Midbrain (tissue), 1 donor: ENCODE measurements around the gene CLEC4M.

Source experiments
- DNase-seq: peaks from one replicate; lab custom pipeline; 2025; lab: John Stamatoyannopoulos, UW

CLEC4M gene, protein sequence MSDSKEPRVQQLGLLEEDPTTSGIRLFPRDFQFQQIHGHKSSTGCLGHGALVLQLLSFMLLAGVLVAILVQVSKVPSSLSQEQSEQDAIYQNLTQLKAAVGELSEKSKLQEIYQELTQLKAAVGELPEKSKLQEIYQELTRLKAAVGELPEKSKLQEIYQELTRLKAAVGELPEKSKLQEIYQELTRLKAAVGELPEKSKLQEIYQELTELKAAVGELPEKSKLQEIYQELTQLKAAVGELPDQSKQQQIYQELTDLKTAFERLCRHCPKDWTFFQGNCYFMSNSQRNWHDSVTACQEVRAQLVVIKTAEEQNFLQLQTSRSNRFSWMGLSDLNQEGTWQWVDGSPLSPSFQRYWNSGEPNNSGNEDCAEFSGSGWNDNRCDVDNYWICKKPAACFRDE

DNA sequence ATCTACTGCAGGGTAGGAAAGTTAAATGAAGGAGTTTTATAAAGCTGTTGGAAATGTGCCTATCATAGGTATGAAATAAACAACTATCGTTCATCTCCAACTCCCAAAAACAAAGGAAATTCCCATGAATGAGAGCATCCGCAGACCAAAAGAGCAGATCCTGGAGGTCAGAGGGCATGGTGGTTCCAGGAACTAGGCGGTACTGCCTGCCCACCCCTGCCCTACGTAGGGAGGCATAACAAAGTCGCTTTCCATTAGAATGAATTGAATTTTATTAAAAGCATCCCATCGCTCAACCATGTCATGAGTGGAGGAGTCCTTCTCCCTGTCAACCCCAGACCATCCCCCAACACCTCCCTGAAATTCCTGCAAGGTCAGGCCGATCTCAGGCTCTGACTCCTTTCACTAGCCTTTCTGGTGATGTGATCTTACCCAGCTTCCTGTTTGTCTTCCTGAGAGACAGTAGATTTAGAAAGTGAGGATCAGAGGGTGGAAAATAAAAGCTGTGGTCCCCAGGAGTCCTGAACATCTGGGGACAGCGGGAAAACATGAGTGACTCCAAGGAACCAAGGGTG, at the start of gene CLEC4M:
Gene CLEC4M (plus strand): TSS at position 525 of the 575 bp plus-strand sequence. CDS start 24 bp downstream, at position 549.
- DNase-seq = no peak

DNA sequence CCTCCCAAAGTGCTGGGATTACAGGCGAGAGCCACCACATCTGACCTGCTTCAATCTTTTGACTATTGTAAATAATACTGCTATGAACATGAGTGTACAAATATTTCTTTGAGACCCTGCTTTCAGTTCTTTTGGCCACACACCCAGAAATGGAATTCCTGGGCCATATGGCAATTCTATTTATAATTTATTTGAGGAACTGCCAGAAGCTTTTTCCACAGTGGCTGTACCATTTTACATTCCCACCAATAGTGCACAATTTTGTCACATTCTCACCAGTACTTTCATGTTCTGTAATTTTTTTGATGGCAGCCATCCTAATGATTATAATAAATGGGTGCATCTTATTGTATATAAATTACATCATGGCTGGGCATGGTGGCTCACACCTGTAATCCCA, 47.4 kb upstream of the CLEC4M start:
- no peak for DNase-seq

DNA sequence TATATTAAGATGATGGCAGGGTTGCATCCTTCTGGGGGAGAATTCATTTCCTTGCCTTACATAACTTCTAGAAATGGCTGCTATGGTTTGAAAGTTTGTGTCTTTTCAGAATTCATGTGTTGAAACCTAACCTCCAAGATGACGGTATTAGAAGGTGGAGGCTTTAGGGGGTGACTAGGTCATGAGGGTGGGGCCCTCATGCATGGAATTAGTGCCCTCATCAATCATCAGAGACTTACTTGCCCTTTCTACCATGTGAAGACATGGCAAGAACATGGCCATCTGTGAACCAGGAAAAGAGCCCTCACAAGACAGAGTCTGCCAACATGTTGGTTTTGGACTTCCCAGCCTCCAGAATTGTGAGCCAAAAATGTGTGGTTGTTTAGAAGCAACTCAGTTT, 46.3 kb upstream of the CLEC4M start:
- DNase-seq = no peak

DNA sequence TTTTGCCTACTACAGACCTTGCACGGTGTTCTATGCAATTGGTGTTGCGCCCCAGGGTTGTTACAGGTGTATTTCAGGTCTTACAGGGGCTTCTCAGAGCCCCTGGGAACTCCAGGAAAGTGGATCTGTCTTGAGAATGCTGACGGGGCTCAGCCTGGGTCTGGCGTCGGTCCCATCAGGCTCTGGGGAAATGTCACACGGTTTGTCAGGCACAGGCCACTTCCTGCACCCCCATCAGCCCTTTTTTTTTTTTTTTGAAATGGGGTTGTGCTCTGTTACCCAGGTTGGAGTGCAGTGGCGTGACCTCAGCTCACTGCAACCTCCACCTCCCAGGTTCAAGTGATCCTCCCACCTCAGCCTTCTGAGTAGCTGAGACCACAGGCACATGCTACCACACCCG, 44.4 kb upstream of the CLEC4M start:
- no peak for DNase-seq

DNA sequence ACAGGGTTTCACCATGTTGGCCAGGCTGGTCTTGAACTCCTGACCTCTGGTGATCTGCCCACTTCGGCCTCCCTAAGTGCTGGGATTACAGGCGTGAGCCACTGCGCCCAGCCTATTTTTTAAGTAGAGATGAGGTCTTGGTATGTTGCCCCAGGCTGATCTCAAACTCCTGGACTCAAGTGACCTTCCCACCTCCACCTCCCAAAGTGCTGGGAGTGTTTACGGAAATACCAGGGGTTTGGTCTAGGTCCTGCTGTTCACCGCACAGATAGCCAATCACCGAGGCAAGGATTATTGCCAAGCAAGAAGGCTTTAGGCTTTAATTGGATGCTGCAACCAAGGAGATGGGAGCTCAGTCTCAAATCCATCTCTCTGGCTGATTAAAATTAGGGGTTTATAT, 42.7 kb upstream of the CLEC4M start:
- no peak for DNase-seq

DNA sequence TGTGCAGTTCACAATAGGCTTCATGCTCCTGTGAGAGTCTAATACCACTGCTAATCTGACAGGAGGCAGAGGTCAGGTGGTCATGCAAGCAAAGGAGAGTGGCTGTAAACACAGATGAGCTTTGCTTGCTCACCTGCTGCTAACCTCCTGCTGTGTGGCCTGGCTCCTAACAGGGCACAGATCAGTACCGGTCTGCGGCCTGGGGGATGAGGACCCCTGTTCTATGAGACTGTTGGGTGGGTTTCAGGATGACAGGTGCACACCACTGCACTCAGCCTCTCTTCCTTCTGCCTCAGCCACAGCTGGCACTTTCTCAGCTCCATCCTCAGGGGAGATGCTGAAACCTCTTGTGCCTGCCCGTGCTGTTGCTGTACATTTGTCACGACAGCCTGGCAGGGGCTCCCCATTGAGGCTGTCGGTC, 40.8 kb upstream of the CLEC4M start:
- no peak for DNase-seq

DNA sequence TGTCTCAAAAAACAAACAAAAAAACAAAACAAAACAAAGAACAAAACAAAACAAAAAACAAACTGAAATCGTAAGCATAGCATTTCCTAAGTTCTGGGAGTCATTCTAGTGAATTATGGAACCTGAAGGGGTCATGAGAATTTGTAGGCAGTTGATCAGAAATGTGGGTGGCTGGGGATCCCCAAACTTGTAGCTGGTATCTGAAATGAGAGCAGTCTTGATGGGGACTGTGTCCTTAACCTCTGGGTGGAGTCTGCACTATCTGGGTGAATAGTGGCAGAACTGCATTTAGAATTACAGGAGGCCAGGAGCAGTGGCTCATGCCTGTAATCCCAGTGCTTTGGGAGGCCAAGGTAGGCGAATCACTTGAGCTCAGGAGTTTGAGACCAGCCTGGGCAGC, 37.3 kb upstream of the CLEC4M start:
- DNase-seq = no peak

DNA sequence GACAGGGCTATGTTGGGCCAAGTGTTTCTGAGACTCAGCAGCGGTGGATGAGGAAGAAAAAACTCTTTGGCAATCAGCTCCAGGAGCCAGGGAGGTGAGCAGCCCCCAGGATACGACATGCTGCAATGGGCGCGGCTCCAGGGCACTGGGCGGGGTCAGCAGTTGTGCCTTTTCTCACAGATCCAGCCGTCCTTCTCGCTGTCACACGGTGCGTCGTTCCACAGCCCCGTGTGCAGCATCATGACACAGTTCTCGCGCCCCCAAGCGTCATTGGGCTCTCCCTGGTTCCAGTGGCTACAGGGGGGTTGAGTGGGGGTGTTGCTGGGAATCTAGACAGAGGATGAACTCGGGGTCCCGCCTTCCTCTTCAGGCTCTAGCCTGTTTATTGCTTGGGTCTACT, 33.8 kb upstream of the CLEC4M start:
- no peak for DNase-seq

DNA sequence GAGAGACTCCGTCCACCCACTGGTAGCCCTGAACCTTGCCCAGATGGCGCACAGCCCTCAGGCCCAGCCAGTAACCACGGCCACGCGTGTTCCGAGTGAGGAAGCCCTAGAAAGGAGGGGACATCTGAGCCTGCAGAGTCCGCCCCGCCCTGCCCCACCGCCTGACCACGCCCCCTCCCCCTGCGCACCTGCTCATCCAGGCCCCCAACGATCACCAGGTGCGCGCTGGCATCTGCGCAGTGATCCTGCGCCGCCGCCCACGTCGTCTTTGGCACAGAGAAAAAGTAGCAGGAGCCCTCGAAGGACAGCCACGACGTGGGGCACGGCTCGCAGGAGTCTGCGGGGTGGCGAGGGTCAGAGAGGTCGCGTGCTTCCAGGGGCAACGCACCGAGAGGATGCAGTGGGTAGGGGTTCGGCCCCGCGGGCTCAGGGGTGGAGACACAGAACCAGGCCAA, 33.2 kb upstream of the CLEC4M start:
- DNase-seq = no peak

DNA sequence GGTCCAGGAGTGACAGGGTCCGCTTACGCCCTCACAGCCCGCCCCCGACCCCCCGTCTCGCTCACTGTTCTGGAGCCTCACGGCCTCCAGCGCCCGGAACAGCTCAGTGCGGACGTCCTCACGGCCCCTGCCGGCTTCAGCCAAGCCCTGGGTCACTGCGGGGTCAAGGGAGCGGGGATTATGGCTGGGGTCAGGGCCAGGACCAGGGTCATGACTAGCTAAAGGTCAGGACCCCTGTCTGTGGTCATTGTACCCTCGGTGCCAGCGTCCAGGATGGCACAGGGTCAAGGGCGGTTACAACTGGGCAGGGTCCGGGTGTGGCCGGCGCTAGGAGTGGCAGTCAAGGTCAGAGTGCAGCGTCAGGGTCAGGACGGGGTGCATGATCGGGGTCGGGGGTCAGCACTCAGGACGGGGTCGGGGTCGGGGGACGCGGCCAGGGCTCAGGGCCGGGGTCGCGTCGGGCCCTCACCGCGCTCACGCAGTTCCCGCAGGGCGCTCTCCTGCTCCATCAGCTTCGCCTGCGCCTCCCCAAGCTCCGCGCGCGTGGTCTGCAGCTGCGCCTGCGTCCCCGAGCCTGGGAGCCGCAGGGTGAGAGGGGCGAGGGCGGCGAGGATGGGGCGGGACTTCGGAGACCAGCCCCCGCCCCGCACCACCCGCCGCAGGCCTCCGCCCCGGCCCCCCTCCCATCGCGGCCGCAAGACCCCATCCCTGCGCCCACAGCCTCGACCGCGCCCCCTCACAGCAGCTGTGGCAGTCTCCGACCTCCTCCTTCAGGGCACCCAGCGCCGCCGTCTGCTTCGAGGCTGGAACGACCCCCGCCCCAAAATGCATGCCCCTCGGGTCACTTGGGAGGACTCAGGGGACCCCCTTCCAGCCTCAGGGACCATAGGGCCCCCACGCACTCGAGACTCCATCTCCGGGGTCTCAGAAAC, 32.5 kb upstream of the CLEC4M start:
- DNase-seq = no peak

DNA sequence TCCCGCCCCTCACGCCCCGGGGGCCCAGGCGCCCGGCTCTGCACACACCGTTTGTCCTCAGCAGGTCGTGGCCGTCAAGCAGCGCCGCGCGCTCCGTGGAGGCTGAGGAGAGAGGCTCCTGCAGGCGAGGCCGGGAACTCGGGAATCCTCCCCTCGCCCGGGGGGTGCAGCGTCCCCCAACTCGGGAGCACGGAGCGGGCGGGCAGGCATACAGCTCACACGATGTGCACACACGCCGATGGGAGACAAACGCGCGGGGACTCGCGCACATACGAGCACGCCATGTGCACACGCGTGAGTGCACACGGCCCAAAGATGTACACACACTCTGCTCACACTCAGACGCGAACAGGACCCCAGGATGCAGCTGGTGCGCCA, 31.8 kb upstream of the CLEC4M start:
- DNase-seq = no peak

DNA sequence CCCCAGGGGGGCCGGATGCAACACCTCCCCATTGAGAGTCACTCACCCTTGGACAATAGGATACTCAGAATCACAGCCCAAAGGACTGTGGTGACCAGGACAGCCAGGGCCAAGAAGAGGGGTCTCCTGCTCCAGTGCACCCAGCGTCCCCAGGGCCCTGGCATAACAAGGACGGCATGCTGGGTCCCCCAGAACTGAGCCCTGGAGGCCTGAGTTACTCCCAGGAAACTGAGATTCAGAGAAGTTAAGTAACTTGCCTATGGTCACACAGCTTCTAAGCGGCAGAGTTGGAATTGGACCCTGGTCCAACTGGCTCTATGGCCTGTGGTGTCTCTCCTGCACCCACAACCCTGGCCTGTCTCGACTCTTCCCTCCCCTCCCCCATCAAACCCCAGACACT, 31.4 kb upstream of the CLEC4M start:
- DNase-seq = no peak

DNA sequence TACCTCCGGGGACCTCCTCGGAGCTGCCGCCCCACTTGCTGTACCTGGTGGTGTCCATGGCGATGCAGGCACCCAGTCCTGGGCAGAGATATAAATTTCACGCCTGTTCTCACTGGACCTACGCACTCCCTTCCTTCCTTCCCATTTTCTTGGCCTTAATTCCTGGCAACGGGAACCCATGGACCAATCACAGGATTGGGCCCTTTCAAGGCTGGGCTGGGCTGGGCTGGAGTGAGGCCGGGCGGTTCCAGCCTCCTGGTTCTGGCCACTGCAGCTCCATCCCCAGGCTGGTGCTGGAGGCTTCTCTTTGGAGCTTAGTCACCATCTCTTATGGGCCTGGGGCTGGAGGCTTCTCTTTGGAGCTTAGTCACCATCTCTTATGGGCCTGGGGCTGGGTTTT, 31.0 kb upstream of the CLEC4M start, which contains the start of gene CLEC4G:
Gene CLEC4G (minus strand): TSS at position 66 of the 400 bp plus-strand sequence. CDS start 8 bp downstream, at position 58.
- DNase-seq = no peak

DNA sequence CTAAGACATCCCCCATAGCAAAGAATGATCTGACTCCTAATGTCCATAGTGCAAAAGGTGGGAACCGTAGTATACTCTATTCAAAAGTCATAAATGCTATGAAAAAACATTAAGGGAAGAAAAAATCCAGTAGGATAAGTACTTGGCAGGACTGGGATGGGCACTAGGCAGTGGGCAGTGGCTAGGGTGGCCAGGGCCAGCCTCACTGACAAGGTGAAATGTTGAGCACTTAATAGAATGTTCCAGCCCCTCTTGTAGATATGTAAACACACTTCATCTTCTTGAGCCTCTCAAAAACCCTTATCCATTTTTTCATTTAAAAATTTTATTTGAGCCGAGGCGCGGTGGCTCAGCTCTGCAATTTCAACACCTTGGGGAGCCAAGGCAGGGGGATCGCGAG, 29.7 kb upstream of the CLEC4M start:
- DNase-seq = no peak

DNA sequence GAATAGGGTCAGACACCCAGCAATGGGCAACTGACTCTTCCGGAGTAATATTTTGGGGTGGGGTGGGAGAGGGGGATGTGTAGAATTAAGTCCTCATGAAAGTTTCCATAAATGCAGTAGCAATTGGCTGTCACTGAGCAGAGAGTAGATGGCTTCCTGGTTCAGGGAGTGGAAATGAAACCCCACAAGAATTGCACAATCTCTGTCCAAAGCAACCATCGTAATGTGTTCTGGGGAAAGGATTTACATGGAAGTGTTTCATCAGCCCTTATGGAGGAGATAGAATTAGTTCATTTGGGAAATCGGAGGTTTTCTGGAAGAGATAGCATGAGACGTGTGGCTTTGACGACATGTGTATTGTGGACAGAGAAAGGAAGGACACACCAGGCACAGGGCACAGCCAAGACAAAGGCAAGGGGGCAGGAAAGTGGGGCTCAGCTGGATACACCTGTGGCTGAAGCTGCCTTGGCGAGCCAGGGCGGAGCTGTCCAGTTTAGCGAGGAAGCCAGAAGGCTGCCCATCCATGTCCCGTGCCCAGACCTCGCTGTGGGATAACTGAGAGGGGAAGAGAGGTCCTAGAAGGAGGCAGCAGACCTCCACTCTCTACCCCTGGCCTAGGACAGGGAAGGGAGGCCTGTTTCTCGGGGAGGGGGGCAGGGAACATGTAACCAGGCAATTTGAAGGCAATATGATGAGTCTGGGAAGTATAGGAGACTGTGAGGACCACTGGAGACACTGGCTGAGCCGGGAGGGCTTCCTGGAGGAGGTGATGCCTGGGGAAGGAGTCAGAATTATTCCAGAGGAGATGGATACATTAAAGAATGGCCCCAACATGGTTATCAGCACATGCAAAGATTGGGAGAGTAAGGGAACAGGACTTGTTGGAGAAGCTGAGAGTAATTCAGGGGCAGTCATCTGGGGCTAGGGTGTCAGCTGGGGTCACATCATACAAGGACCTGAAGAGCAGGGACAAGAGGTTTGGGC, 28.5 kb upstream of the CLEC4M start:
- DNase-seq = no peak

DNA sequence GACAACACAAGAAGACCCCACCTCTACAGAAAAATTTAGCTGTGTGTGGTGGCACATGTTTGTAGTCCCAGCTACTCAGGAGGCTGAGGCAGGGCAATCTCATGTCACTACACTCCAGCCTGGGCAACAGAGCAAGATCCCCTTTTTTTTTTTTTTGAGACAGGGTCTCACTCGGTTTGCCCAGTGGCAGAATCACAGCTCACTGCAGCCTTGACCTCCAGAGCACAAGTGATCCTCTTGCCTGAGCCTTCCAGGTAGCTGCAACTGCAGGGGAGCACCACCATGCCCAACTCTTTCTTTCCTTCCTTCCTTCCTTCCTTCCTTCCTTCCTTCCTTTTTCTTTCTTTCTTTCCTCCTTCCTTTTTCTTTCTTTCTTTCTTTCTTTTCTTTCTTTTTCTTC, 26.9 kb upstream of the CLEC4M start:
- DNase-seq = no peak

DNA sequence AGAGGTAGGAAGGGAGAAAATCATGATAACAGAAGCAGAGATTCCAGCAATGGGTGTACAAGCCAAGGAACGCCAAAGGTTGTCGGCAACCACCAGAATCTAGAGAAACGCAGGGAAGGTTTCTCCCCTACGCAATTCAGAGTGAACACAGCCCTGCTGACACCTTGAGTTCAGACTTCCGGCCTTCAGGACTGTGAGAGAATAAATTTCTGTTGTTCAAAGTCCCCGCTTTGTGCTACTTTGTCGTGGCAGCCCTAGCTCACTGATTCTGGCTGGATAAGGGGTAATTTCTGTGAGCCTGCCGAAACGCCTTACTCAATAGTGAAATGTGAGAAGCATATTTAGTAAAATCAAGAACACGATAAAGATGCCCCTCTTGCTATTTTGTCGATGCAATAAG, 25.8 kb upstream of the CLEC4M start:
- DNase-seq = no peak

DNA sequence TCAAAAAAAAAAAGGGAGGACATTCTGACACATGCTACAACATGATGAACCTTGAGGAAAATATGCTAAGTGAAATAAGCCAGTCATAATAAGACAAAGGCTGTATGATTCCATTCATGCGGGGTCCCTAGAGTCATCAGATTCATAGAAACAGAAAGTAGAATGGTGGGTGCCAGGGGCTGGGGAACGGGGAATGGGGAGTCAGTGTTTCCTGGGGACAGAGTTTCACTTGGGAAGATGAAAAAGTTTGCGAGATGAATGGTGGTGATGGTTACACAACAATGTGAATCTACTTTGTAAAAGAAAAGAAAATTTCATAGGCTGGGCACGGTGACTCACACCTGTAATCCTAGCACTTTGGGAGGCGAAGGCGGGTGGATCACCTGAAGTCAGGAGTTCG, 25.0 kb upstream of the CLEC4M start:
- no peak for DNase-seq

DNA sequence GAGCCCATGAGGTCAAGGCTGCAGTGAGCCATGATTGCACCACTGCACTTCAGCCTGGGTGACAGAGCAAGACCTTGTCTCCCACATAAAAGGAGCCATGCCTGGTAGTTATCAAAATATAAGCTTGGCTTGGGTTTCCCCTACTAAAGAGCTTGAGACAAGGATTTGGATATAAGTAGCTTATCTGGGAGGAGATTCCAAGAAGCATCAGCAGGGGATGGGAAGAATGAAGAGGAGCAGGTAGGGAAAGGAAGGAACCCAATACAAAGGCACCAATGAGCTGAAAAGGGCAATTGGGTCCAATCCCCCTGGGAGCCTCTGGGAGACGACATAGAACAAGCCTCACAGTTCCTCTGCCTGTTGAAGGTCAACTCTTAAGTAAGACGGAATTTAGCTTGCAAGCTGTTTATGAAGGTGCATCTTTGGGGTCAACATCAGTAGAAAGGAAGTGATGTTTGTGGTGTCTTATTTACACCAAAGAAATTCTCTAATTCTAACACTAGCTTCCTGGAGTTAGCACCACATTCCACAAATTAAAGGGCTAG, 23.8 kb upstream of the CLEC4M start:
- no peak for DNase-seq

DNA sequence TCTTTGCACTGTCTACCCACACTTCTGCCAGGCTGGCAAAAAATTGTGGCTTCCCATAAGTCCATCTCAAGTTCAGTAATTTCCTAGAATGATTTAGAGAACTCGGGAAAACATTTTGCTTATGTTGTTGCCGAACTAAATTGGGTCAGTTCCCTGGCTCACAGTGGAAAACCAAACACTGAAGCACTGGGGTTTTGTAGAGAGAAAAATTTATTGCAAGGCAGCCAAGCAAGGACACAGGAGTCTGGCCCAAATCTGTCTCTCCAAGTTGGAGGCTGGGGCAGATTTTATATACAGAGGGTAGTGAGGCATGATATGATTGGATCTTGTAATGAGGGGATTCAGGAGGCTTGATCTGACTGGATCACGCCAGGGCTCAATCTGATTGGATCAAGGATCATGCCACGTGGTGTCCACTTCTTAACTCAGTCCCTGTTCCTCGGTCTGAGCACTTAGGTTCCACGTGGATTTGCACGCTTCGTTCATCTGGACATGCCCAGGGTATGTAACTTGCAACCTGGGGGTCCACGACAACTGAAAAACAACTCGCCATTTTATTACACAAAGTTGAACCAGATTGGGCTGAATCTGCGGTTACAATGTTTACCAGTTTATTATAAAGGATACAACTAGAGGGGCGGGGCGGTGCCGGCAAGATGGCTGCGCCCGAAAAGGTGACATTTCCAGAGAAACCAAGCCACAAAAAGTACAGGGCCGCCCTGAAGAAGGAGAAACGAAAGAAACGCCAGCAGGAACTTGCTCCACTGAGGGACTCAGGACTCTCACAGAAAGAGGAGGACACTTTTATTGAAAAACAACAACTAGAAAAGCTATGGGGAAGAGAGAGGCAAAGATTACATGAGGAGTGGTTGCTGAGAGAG, 23.0 kb upstream of the CLEC4M start:
- no peak for DNase-seq
